Suprapubic skin (tissue), 4 donors: Measurements from ENCODE around the gene CMTM1. TPM values are rescaled to one million over a fixed set of nuclear protein-coding genes. Genes with fewer than 3 reads are reported as not detected.

Experiments
- DNase-seq, 2 donors: peaks; one replicate each; pipeline ENCODE4 v3.0.0-alpha.2; 2019; ENCODE audit warnings: low spot score in 2 of 2
- H3K27ac ChIP-seq: fragments of 200-600 bp; sonication (generic); one replicate; pipeline ENCODE4 v1.5.1; 2019
- H3K27me3 ChIP-seq: fragments of 200-600 bp; sonication (generic); one replicate; pipeline ENCODE4 v1.5.1; 2019
- H3K36me3 ChIP-seq: fragments of 200-600 bp; sonication (generic); one replicate; pipeline ENCODE4 v1.5.1; 2019
- H3K4me1 ChIP-seq: fragments of 200-600 bp; sonication (generic); one replicate; pipeline ENCODE4 v1.5.1; 2019
- H3K4me3 ChIP-seq: fragments of 200-600 bp; sonication (generic); one replicate; pipeline ENCODE4 v1.5.1; 2019; ENCODE audit warnings: mild to moderate bottlenecking
- H3K9me3 ChIP-seq: fragments of 200-600 bp; sonication (generic); one replicate; pipeline ENCODE4 v1.5.1; 2019
- EP300 ChIP-seq: sonication (generic); formaldehyde crosslinking; IDR thresholded peaks from one replicate; pipeline ENCODE4 v1.6.1; 2017; ENCODE audit warnings: antibody characterized with exemption
- POLR2A ChIP-seq, 2 donors: fragments of 450-650 bp; IDR thresholded peaks; one replicate each; pipeline ENCODE4 v1.6.1; 2017; ENCODE audit warnings: antibody characterized with exemption in 2 of 2, mild to moderate bottlenecking in 2 of 2, moderate library complexity in 2 of 2
- POLR2AphosphoS5 ChIP-seq, 3 donors: sonication (generic); formaldehyde crosslinking; IDR thresholded peaks; one replicate each; pipeline ENCODE4 v1.6.1; 2017; ENCODE audit warnings: antibody characterized with exemption in 3 of 3
- WGBS: methylation state at CpG from one replicate; pipeline ENCODE4 v1.1.5; 2018; 5-methylcytosine and 5-hydroxymethylcytosine counted together
- total RNA-seq, 4 donors: library from RNA; depleted of rRNA; stranded (reverse); fragments of >200 nt; gene quantifications; one replicate each; pipeline ENCODE4 v1.1.0, GENCODE V29; 2016
- TF ChIP-seq, protein P1 (sequence below), 2 donors: fragments of 200-600 bp in 1 of 2; fragments of 450-650 bp in 1 of 2; sonication (generic) in 1 of 2; IDR thresholded peaks; one replicate each; pipeline ENCODE4 v1.5.1; 2016 to 2019; ENCODE audit warnings: antibody characterized with exemption in 2 of 2, mild to moderate bottlenecking in 1 of 2, moderate library complexity in 1 of 2

CMTM1 gene
- total RNA-seq, 4 donors from 2014 or later = 0.97 to 1.6 (median 1.5) TPM

DNA sequence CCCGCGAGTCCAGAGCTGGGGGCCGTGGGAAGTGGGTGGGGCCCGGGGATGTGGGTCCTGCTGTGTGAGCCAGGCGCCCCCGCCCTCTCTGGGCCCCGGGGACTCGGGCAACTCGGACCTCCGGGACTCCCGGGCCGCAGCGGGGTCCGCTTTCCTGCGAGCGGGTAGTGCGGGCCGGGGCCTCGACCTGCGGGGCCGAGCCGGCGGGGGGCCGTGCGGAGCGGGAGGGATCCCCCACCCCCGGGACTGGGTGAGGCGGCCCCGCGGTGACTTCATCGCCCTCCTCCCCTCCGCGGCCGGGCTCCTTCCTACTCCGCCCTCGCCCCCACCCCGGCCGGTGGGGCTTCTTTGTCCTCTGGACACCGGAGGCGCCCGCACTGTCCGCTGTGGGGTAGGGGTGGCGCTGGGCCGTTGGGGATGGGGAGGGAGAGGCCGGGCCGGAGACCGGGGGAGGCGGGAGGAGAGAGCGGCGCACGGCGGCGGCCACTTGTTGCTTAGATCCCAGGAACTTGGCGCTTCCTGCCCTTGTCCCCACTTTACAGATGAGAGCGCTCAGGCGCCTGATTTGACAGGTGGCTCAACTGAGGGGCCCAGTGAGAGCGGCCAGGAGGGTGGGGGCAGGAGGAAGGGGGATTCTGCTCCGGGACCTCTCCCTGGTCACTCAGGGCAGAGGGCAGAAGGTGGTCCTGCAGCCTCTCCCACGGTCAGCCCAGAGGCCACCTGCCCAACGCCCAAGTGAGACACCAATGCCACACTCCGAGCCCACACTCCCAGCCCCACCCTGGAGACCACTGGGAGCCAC lies 39.1 kb downstream of the CMTM1 start:
- TF ChIP-seq EP300 (no peak), POLR2A (IDR thresholded peaks at IDR 0.05) (no peak), POLR2AphosphoS5 (IDR thresholded peaks at IDR 0.05) (no peak)
- TF ChIP-seq, protein P1, sequence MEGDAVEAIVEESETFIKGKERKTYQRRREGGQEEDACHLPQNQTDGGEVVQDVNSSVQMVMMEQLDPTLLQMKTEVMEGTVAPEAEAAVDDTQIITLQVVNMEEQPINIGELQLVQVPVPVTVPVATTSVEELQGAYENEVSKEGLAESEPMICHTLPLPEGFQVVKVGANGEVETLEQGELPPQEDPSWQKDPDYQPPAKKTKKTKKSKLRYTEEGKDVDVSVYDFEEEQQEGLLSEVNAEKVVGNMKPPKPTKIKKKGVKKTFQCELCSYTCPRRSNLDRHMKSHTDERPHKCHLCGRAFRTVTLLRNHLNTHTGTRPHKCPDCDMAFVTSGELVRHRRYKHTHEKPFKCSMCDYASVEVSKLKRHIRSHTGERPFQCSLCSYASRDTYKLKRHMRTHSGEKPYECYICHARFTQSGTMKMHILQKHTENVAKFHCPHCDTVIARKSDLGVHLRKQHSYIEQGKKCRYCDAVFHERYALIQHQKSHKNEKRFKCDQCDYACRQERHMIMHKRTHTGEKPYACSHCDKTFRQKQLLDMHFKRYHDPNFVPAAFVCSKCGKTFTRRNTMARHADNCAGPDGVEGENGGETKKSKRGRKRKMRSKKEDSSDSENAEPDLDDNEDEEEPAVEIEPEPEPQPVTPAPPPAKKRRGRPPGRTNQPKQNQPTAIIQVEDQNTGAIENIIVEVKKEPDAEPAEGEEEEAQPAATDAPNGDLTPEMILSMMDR (IDR thresholded peaks at IDR 0.05) = no peak
- Histone ChIP-seq H3K27me3 (no peaks in the 10 kb centered on the region), H3K27ac (peak overlapping the region; percentile 81), H3K36me3 (peaks cover 15% of the 10 kb centered on the region), H3K9me3 (no peaks in the 10 kb centered on the region), H3K4me1 (peaks cover 33% of the 10 kb centered on the region), H3K4me3 (peak overlapping the region; percentile 69)
- peak; percentile 85 to 87 for DNase-seq
- WGBS = 37% methylated on average over 4 of the region's 61 CpGs

DNA sequence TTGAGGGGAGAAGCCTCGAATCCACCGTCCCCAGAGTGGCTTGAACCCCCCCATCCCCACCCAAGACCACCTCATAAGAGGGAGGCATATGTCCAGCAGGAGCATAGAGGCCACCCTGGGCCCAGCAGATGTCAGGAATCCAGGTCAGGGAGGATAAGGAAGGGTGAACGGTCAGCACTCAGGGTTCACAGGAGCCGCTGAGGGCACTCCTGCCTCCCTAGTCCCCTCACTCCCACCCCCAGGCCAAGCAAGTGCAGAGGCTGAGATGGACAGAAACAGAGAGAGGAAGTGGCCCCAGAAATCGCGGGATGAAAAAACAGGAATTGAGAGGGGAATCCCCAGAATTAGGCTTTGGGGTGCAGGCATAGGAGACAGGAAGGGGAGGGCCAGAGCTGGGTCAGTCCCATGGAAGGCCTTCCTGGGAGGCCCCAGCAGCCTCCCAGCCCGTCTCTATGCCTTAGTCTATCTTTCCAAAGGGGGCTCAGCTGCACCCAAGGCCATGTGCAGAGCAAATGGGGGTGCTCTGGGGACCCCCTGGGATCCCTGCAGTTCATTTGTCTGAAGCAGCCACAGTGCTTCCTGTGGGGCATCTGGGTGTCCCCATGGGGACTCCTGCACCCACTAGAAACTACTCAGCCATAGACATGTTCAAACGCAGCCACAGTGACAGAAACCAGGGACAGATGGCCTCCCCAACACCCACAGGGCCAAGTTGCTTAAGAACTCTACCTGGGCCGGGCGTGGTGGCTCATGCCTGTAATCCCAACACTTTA lies 39.9 kb downstream of the CMTM1 start:
- Histone ChIP-seq H3K9me3 (no peaks in the 10 kb centered on the region), H3K27me3 (no peaks in the 10 kb centered on the region), H3K4me1 (peaks cover 33% of the 10 kb centered on the region), H3K4me3 (peak overlapping the region; percentile 69), H3K27ac (peak overlapping the region; percentile 81), H3K36me3 (peaks cover 23% of the 10 kb centered on the region)
- no peak for DNase-seq
- TF ChIP-seq POLR2A (IDR thresholded peaks at IDR 0.05) (no peak), EP300 (no peak), POLR2AphosphoS5 (IDR thresholded peaks at IDR 0.05) (no peak)
- TF ChIP-seq, protein P1 (IDR thresholded peaks at IDR 0.05) = no peak
- 32% methylated on average over 6 of the region's 10 CpGs for WGBS

DNA sequence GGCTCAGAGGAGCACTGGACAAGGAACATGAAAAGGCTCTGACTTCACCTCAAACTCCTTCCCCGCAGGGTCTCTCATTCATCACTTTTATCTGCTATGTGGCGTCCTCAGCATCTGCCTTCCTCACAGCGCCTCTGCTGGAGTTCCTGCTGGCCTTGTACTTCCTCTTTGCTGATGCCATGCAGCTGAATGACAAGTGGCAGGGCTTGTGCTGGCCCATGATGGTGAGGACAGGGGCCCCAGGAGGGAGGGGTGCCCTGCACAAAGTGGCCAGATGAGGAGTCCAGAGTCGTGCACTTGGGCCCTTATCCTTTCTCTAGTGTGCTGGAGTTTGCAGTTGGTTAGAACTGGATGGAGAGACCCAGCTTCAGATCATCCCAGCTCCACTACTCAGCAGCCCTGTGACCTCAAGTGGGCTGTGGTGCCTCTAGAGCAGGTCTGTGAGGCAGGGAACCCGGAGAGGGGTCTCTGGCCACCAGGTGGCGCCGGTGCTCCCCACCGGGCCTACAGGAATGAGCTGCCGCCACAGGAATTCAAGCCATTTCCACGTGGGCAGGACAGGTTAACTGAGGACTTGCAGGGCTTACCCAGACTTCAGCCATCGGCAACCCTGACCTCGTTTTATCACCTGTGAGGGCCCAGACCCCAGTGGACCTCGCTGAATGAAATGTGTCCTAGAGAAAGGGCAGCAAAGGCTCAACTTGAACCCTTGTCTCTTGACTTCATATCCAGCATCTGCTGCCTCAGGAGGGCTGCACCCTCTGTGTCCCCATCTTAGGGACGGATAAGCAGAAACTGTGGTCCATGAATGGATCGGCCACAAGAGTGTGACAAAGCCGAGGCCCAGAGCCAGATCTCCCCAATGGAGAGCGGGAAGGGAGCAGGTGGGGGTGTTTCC lies 42.3 kb downstream of the CMTM1 start:
- Histone ChIP-seq H3K27me3 (no peaks in the 10 kb centered on the region), H3K27ac (no peak overlapping the region), H3K9me3 (no peaks in the 10 kb centered on the region), H3K36me3 (peaks cover 46% of the 10 kb centered on the region), H3K4me1 (peaks cover 33% of the 10 kb centered on the region), H3K4me3 (no peak overlapping the region)
- TF ChIP-seq EP300 = no peak
- TF ChIP-seq, protein P1 (IDR thresholded peaks at IDR 0.05) = peak; percentile 62 to 92
- WGBS = 36% methylated on average over 14 of the region's 17 CpGs
- DNase-seq = peak; percentile 89 to 90

DNA sequence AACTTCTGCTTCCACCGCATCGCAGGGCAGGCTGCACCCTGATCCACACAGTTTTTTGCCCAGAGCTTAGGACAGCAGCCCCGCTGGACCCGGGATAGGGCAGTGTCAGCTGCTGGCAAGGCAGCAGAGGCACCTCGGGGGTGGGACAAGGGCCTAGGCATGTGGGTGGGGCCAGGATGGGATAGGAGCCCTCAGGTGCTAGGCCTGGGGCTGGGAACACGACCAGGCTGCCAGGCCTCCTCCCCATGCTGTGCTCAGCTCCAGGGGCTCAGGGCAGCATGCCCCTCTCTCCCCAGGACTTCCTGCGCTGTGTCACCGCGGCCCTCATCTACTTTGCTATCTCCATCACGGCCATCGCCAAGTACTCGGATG lies 42.9 kb downstream of the CMTM1 start:
- no peak for DNase-seq
- Histone ChIP-seq H3K27me3 (no peaks in the 10 kb centered on the region), H3K4me1 (peaks cover 33% of the 10 kb centered on the region), H3K9me3 (no peaks in the 10 kb centered on the region), H3K36me3 (peaks cover 52% of the 10 kb centered on the region), H3K4me3 (no peak overlapping the region), H3K27ac (no peak overlapping the region)
- WGBS = 87% methylated on average over 8 of the region's 12 CpGs
- TF ChIP-seq EP300 (no peak), POLR2AphosphoS5 (IDR thresholded peaks at IDR 0.05) (no peak), POLR2A (IDR thresholded peaks at IDR 0.05) (no peak)
- TF ChIP-seq, protein P1 (IDR thresholded peaks at IDR 0.05) = no peak
